22Rv1 (cell line): Measurements from ENCODE around the gene MYH14.

Source experiments
- H3K27ac ChIP-seq: fragments of 450-650 bp; 2 replicates; pipeline ENCODE4 v1.5.1; 2017
- ZFX ChIP-seq: fragments of 450-650 bp; IDR thresholded peaks from 2 replicates; pipeline ENCODE4 v1.6.1; 2017; ENCODE audit warnings: antibody characterized with exemption, borderline replicate concordance
- TF ChIP-seq, protein P1 (sequence below): fragments of 450-650 bp; IDR thresholded peaks from 2 replicates; pipeline ENCODE4 v1.5.1; 2017; ENCODE audit warnings: mild to moderate bottlenecking

MYH14 gene

DNA sequence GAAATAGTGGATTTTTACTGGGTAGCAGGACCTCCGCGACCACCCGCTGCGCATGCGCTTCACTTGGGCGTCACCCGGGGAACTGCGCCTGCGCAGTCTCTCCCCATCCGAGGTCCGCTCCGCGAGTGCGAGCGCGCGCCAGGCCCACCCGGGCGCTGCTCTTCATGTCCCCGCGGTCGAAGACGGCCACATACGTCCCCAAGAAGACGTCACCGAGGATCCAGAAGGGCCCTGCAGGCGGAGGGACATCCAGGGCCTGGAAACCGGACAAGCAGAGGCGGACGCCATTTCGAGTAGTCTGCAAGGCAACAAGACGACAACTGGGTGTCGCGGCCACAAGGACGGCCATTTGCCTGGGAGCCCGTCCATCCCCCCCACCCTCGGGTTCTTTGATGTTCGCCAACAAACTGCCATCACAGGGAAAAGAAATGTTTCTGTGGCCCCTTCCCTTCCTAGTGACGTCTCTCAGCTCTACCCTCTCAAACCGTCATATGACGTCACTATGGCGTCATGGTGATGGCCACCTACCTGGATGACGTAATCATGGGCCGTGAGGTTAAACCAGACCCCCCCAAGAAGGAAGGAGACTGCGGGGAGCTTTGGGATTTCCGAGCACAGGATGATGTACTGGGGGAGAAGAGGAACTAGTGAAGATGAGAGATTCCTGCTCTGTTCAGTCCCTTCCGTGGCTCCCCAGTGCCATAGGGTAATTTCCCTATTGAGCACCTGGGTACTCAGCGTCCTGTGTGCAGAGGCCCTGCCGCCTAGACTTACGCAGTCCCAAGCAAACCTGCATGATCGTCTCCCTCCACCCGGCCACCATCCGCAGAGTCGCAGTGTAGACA lies 155.3 kb downstream of the MYH14 start:
- H3K27ac ChIP-seq = peak overlapping the region; percentile 78

DNA sequence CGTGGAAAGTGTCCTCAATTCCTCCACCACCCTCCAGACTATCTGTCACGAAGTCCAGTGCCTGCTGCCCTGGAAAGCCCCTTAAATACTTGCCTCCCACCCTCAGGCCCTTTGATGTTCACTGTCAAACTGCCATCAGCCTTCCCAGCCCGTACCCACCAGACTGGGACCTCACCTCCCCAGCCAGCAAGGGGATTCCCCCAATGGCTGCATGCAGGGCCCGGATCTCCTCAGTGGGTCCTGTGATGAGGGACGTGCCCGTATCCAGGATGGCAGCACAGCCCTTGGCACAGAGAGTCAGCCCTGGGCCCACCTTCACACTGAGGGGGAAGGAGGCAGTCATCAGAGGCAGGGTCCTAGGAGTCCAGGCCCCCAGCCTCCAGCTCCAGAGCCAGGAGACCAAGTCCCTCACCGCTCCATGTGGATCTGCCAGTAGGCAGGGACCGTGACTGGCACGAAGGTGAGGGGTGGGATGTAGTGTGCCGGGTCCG lies 156.0 kb downstream of the MYH14 start:
- TF ChIP-seq, protein P1, sequence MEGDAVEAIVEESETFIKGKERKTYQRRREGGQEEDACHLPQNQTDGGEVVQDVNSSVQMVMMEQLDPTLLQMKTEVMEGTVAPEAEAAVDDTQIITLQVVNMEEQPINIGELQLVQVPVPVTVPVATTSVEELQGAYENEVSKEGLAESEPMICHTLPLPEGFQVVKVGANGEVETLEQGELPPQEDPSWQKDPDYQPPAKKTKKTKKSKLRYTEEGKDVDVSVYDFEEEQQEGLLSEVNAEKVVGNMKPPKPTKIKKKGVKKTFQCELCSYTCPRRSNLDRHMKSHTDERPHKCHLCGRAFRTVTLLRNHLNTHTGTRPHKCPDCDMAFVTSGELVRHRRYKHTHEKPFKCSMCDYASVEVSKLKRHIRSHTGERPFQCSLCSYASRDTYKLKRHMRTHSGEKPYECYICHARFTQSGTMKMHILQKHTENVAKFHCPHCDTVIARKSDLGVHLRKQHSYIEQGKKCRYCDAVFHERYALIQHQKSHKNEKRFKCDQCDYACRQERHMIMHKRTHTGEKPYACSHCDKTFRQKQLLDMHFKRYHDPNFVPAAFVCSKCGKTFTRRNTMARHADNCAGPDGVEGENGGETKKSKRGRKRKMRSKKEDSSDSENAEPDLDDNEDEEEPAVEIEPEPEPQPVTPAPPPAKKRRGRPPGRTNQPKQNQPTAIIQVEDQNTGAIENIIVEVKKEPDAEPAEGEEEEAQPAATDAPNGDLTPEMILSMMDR = no peak
- no peak for TF ChIP-seq ZFX
- no peak overlapping the region for H3K27ac ChIP-seq

More for the DNA sequence above, 155.3 kb downstream of the MYH14 start:
- no peak for TF ChIP-seq ZFX
- TF ChIP-seq, protein P1 = no peak
